Measurements from ENCODE around the gene ENO1.
"Not testable (repeated sequence)": the region's sequence is repeated elsewhere in the genome, so short reads cannot be mapped to it uniquely, and the experiment has no call there.

Gene ENO1

DNA sequence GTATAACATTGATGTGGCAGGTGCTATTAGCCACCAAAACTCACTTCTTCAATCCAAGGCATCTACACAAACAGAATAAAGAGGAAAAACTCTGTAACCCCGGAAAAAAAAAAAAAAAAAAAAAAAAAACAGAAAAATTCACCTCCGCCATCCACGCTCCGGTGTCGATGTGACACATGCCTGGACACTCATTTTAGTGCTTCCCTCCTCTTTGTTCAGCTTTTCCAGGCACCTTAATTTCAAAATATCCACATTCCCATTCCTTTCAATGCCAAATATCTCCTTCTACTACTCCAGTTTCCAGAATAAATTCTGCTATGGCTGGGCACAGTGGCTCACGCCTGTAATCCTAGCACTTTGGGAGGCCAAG, 55.2 kb downstream of the ENO1 start:
- CTCF ChIA-PET = interaction anchor here (0.6 kb wide), 1 partner anchor 262 kb away, joined by 4 read pairs; no protein-coding TSS in a partner anchor
- POLR2A ChIA-PET = interaction anchor here (0.7 to 0.9 kb wide), 2 partner anchors 8 to 102 kb away, joined by 3 read pairs; no protein-coding TSS in a partner anchor

DNA sequence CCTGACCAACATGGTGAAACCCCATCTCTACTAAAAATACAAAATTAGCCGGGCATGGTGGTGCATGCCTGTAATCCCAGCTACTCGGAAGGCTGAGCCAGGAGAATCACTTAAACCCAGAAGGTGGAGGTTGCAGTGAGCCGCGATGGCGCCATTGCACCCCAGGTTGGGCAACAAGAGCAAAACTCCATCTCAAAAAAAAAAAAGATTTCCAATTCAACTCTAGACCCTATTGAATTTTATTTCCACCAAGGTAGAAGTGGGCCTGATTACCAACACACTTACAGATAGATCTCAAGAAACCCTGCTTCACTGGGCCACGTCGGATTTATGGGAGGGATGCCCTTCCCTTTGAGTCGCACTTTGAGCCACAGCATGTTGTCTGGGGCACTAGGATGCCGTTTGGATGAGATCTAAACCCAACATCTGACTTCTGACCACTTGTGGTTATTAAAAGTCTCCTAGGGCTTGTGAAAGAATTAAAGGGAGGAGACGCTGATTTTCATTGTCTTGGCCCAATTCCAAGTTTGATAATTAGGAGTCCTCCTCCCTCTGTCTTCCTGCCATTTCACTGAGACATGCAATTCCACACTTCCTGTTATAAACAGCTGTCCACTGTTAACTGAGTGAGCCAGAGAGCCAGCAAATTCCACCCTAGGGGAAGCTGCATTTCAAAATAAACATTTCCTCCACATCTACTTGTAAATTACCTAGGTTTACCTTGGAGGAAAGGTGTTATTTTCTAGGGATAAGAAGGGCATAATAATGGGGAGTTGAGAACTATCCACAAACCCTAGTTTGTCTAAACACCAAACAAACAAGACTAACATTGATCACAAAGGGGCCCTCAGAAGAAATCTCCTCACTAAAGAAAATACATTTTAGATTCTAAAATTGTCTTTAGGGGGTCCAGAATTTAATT, 55.9 kb downstream of the ENO1 start:
- TF ChIP-seq FOXM1 (IDR thresholded peaks at IDR 0.05; ENCODE audit: borderline replicate concordance) (no peak), HDGF (IDR thresholded peaks at IDR 0.05; ENCODE audit: borderline replicate concordance) (no peak), FOXA1 (IDR thresholded peaks at IDR 0.05) (no peak), TARDBP (IDR thresholded peaks at IDR 0.05) (no peak), CTBP1 (IDR thresholded peaks at IDR 0.05; ENCODE audit: borderline replicate concordance) (no peak), BHLHE40 (IDR thresholded peaks at IDR 0.05; ENCODE audit: borderline replicate concordance) (no peak), FOXK2 (IDR thresholded peaks at IDR 0.05) (no peak), L3MBTL2 (conservative IDR thresholded peaks at IDR 0.05) (no peak), ARNT (IDR thresholded peaks at IDR 0.05) (no peak), NFRKB (IDR thresholded peaks at IDR 0.05) (no peak), SP1 (IDR thresholded peaks at IDR 0.05) (no peak)
- TF ChIP-seq, protein P1, sequence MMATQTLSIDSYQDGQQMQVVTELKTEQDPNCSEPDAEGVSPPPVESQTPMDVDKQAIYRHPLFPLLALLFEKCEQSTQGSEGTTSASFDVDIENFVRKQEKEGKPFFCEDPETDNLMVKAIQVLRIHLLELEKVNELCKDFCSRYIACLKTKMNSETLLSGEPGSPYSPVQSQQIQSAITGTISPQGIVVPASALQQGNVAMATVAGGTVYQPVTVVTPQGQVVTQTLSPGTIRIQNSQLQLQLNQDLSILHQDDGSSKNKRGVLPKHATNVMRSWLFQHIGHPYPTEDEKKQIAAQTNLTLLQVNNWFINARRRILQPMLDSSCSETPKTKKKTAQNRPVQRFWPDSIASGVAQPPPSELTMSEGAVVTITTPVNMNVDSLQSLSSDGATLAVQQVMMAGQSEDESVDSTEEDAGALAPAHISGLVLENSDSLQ (IDR thresholded peaks at IDR 0.05) = no peak
- POLR2A ChIA-PET = interaction anchor here (0.7 to 1.2 kb wide), 4 partner anchors 9 to 102 kb away, joined by 3 read pairs; no protein-coding TSS in a partner anchor
- CTCF ChIA-PET = interaction anchor here (0.8 to 2.8 kb wide), 2 partner anchors 26 to 36 kb away, joined by 3 to 18 read pairs; no protein-coding TSS in a partner anchor
- DNase-seq (ENCODE audit: extremely low spot score) = peak; percentile 50

More for the DNA sequence above, 55.2 kb downstream of the ENO1 start:
- no peak for DNase-seq (ENCODE audit: extremely low spot score)
- TF ChIP-seq FOXM1 (IDR thresholded peaks at IDR 0.05; ENCODE audit: borderline replicate concordance) (no peak), HDGF (IDR thresholded peaks at IDR 0.05; ENCODE audit: borderline replicate concordance) (no peak), SUZ12 (IDR thresholded peaks at IDR 0.05) (no peak), LEF1 (IDR thresholded peaks at IDR 0.05; ENCODE audit: borderline replicate concordance) (no peak), ARNT (IDR thresholded peaks at IDR 0.05) (no peak), ZNF384 (IDR thresholded peaks at IDR 0.05) (no peak), CTBP1 (IDR thresholded peaks at IDR 0.05; ENCODE audit: borderline replicate concordance) (no peak), TARDBP (IDR thresholded peaks at IDR 0.05) (no peak), ELF4 (IDR thresholded peaks at IDR 0.05) (no peak), L3MBTL2 (conservative IDR thresholded peaks at IDR 0.05) (no peak), NFRKB (IDR thresholded peaks at IDR 0.05) (no peak), FOXA1 (IDR thresholded peaks at IDR 0.05) (no peak), FOXK2 (IDR thresholded peaks at IDR 0.05) (no peak), BHLHE40 (IDR thresholded peaks at IDR 0.05; ENCODE audit: borderline replicate concordance) (no peak)

DNA sequence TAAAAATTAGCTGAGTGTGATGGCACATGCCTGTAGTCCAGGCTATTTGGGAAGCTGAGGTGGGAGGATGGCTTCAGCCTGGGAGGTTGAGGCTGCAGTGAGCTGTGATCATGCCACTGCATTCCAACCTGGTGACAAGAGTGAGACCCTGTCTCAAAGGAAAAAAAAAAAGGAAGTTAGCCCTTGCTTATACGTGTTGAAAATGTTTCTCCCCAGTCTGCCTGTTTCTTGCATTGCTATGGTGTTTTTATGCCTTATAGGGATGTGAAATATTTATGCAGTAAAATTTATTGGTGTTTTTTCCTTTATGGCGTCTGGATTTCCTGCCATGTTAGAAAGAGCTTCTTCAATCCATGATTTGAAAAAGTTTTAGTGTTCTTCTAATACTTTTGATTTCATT, 57.4 kb downstream of the ENO1 start:
- ChIA-PET POLR2A (interaction anchor here (0.6 to 1.2 kb wide), 8 partner anchors 10 to 322 kb away, joined by 3 to 5 read pairs (median 3); no protein-coding TSS in a partner anchor), CTCF (interaction anchor here (0.7 to 2.8 kb wide), 6 partner anchors 15 to 1117 kb away, joined by 3 to 18 read pairs (median 5); no protein-coding TSS in a partner anchor)
- TF ChIP-seq ZNF384 (IDR thresholded peaks at IDR 0.05) = peak; percentile 56
- TF ChIP-seq, protein P1 (IDR thresholded peaks at IDR 0.05) = no peak
- no peak for DNase-seq (ENCODE audit: extremely low spot score)

DNA sequence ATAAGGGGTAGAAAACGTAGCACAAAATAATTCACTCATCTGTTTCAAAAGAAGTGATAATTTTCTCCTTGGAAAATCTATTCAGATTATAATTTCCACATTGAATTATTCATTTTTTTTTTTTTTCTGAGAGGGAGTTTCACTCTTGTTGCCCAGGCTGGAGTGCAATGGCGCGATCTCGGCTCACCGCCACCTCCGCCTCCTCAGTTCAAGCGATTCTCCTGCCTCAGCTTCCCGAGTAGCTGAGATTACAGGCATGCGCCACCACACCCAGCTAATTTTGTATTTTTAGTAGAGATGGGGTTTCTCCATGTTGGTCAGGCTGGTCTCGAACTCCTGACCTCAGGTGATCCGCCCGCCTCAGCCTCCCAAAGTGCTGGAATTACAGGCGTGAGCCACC, 59.7 kb downstream of the ENO1 start:
- POLR2A ChIA-PET; DNase-seq (ENCODE audit: extremely low spot score): not testable (repeated sequence)
- CTCF ChIA-PET = interaction anchor here (1.2 kb wide), 1 partner anchor 30 kb away, joined by 3 read pairs; no protein-coding TSS in a partner anchor

DNA sequence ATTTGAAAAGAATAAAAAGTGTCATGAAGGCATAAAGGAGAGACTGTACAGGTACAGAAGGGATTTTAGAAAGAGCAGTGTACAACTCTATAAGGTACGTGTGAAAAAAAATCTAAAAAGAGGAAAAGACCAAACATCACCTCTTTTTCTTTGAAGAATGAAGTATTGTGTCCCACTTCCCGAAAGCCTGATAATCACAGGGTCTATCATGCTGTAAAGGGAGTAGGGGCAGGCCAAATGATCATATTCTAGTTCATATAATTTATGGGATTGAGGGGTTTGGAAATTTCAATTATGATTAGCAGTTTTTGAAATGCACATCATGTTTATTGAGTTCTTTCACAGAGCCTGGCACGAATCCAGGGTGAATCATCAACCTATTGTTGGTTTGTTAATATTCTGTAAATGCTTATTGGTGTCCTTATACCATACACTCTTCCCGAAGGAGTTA, 60.1 kb downstream of the ENO1 start:
- ChIA-PET POLR2A (no interaction called here), CTCF (no interaction called here)
- DNase-seq (ENCODE audit: extremely low spot score) = no peak
- TF ChIP-seq L3MBTL2 (conservative IDR thresholded peaks at IDR 0.05) (no peak), FOXM1 (IDR thresholded peaks at IDR 0.05; ENCODE audit: borderline replicate concordance) (no peak), LEF1 (IDR thresholded peaks at IDR 0.05; ENCODE audit: borderline replicate concordance) (no peak), ZNF384 (IDR thresholded peaks at IDR 0.05) (no peak), FOXK2 (IDR thresholded peaks at IDR 0.05) (no peak), CTBP1 (IDR thresholded peaks at IDR 0.05; ENCODE audit: borderline replicate concordance) (no peak), ARNT (IDR thresholded peaks at IDR 0.05) (no peak), ELF4 (IDR thresholded peaks at IDR 0.05) (no peak), SP1 (IDR thresholded peaks at IDR 0.05) (no peak)
- TF ChIP-seq, protein P1 (IDR thresholded peaks at IDR 0.05) = no peak

Data from HEK293T (cell line).